Measurements from ENCODE around the gene MTAP.

DNA sequence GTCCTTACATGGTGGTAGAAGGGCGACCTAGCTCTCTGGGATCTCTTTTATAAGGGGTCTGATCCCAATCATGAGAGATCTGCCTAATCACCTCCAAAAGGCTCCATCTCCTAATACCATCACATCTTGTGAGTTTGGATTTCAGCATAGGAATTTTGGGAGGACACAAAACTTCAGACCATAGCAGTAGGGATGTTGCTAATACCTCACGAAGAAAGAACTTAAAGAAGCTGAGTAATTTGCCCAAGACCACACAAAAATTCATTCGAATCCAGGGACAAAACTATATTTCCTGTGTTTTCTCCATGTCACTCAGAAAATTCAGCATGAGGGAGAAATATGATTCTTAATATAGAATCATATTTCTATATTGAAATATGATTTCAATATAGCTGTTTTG is 32.7 kb downstream of the MTAP start:
- TF ChIP-seq, protein P1, sequence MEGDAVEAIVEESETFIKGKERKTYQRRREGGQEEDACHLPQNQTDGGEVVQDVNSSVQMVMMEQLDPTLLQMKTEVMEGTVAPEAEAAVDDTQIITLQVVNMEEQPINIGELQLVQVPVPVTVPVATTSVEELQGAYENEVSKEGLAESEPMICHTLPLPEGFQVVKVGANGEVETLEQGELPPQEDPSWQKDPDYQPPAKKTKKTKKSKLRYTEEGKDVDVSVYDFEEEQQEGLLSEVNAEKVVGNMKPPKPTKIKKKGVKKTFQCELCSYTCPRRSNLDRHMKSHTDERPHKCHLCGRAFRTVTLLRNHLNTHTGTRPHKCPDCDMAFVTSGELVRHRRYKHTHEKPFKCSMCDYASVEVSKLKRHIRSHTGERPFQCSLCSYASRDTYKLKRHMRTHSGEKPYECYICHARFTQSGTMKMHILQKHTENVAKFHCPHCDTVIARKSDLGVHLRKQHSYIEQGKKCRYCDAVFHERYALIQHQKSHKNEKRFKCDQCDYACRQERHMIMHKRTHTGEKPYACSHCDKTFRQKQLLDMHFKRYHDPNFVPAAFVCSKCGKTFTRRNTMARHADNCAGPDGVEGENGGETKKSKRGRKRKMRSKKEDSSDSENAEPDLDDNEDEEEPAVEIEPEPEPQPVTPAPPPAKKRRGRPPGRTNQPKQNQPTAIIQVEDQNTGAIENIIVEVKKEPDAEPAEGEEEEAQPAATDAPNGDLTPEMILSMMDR (conservative IDR thresholded peaks at IDR 0.05), result no peak
- no peak for TF ChIP-seq ZFX (IDR thresholded peaks at IDR 0.05)
